ENCODE results near the gene APOOL. TPM values are rescaled to one million over a fixed set of nuclear protein-coding genes. Genes with fewer than 3 reads are reported as not detected.
"Not testable (repeated sequence)": the region's sequence is repeated elsewhere in the genome, so short reads cannot be mapped to it uniquely, and the experiment has no call there.

Gene APOOL
- total and polyA plus RNA-seq, 10 donors = 1.5 to 14.4 (median 8.8) TPM

DNA sequence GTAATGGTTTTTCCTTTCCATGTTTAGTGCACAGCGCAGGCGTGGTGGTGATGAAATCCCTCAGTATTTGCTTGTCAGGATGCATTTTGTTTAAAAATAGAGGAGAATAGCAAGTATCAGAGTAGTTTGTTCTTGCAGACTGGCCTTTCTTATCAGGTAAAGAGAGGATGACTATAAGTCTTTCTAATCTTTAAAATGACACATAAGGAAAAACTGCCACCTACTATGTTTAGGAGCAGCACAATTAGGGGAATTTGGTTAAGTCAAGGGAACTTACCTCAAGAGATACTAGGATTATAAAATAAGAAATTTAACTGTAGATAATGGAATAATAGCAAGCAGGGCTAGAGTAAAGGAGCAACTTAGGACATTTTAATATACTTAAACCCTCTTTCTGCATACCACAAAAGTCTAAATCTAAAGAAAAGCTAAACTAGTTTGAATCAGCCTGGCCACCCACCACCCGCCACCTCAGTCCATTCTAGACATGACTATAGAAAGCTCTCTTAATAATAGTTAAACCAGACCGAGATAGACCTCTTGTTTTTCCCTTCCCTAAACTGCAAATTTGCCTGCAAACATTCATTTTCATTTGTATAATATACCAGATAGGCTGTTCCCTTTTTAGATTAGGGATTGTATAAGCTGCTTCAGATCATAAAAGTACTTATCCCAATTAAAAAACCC, 62.0 kb downstream of the APOOL start:
- WGBS, 5 donors = 49 to 75% (median 66%) methylated on average over 4 of the region's 4 CpGs
- no peak overlapping the region for H3K27ac ChIP-seq
- H3K9me3 ChIP-seq = no peaks in the 10 kb centered on the region
- no peaks in the 10 kb centered on the region for H3K27me3 ChIP-seq (replicated peaks in 1 of 7)
- TF ChIP-seq, protein P1, sequence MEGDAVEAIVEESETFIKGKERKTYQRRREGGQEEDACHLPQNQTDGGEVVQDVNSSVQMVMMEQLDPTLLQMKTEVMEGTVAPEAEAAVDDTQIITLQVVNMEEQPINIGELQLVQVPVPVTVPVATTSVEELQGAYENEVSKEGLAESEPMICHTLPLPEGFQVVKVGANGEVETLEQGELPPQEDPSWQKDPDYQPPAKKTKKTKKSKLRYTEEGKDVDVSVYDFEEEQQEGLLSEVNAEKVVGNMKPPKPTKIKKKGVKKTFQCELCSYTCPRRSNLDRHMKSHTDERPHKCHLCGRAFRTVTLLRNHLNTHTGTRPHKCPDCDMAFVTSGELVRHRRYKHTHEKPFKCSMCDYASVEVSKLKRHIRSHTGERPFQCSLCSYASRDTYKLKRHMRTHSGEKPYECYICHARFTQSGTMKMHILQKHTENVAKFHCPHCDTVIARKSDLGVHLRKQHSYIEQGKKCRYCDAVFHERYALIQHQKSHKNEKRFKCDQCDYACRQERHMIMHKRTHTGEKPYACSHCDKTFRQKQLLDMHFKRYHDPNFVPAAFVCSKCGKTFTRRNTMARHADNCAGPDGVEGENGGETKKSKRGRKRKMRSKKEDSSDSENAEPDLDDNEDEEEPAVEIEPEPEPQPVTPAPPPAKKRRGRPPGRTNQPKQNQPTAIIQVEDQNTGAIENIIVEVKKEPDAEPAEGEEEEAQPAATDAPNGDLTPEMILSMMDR (IDR thresholded peaks at IDR 0.05 in 8 of 11, conservative IDR thresholded peaks at IDR 0.05 in 3 of 11) = no peak
- TF ChIP-seq POLR2AphosphoS5 (IDR thresholded peaks at IDR 0.05) (no peak), POLR2A (IDR thresholded peaks at IDR 0.05) (no peak)
- DNase-seq = no peak
- H3K4me1 ChIP-seq = no peaks in the 10 kb centered on the region
- H3K36me3 ChIP-seq = peaks cover 0 to 19% (median 0%) of the 10 kb centered on the region in 6 donors
- intact Hi-C loops (cut with DNase I; ENCODE audit: low total_unique reads) = no loop called here
- no peak overlapping the region for H3K4me3 ChIP-seq

DNA sequence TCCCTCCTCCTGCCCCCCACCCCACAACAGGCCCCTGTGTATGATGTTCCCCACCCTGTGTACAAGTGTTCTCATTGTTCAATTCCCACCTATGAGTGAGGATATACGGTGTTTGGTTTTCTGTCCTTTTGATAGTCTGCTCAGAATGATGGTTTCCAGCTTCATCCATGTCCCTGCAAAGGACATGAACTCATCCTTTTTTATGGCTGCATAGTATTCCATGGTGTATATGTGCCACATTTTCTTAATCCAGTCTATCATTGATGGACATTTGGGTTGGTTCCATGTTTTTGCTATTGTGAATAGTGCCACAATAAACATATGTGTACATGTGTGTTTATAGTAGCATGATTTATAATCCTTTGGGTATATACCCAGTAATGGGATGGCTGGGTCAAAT, 73.6 kb downstream of the APOOL start:
- WGBS, 5 donors = 90 to 100% (median 92%) methylated on average over 1 of the region's 1 CpG
- H3K27me3 ChIP-seq (replicated peaks in 1 of 7); H3K4me1 ChIP-seq; H3K27ac ChIP-seq; intact Hi-C loops (cut with DNase I; ENCODE audit: low total_unique reads); H3K9me3 ChIP-seq; H3K4me3 ChIP-seq; DNase-seq: not testable (repeated sequence)
- H3K36me3 ChIP-seq = peaks cover 0 to 23% (median 0%) of the 10 kb centered on the region in 6 donors

DNA sequence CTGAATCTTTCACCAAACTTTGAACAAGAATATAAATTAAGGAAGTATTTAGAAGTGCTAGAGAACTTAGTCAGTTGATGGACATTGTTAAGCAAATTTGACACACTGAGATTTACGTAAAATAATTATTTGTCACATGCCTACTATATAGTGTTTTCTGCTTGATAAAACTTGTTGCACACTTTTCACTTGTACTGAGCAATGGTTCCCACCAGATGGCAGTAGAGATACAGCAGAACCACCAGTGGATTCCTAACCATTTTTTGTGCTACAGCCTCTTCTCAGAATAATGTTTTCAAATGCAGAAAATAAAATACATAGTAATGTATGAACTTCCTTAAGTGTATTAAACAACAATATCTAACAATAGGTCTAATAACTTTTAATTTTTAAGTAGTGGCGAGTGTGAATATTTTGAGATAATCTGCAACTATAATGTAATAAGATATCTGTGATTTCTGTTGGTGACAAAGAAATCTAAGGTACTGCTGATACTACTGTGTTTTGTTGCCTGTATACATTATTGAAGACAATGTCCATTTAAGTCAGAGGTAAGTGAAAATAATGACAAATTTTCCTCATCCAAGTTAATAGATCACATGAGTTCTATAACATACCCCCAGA, 81.2 kb downstream of the APOOL start:
- no peaks in the 10 kb centered on the region for H3K27me3 ChIP-seq (replicated peaks in 1 of 7)
- no peaks in the 10 kb centered on the region for H3K4me1 ChIP-seq
- no peak overlapping the region for H3K27ac ChIP-seq
- no peak for TF ChIP-seq POLR2A (IDR thresholded peaks at IDR 0.05)
- TF ChIP-seq, protein P1 (IDR thresholded peaks at IDR 0.05 in 8 of 11, conservative IDR thresholded peaks at IDR 0.05 in 3 of 11) = peak in 8 of 11 experiments; percentile 29 to 75 (median 60)
- no peak for TF ChIP-seq POLR2AphosphoS5 (IDR thresholded peaks at IDR 0.05)
- intact Hi-C loops (cut with DNase I; ENCODE audit: low total_unique reads) = no loop called here
- peaks cover 0 to 27% (median 0%) of the 10 kb centered on the region in 6 donors for H3K36me3 ChIP-seq
- no peak overlapping the region for H3K4me3 ChIP-seq
- no peaks in the 10 kb centered on the region for H3K9me3 ChIP-seq
- WGBS, 5 donors = 38 to 80% (median 70%) methylated on average over 2 of the region's 2 CpGs
- DNase-seq = no peak

DNA sequence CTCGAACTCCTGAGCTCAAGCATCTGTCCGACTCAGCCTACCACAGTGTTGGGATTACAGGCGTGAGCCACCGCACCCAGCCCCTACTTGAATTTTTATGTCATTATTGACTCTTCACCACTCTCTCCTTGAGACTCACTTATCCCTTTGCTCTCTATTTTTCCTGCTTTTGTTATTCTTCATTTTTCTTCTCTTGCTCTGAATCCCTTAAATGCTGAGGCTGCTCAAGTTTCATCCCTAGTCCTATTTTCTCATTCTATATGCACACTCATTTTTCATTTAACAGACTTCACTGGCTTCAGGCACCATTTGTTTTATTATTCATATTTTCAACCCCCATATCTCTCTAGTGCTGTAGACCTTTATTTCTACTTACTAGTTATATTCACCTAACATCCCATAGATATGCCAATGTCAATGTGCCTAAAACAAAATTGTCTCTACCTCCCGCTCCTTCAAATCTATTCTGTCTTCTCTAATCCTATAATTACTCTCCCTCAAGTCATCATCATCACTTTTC, 85.7 kb downstream of the APOOL start:
- WGBS, 5 donors = 86 to 99% (median 95%) methylated on average over 5 of the region's 5 CpGs
- no peaks in the 10 kb centered on the region for H3K4me1 ChIP-seq
- H3K27me3 ChIP-seq (replicated peaks in 1 of 7) = peaks cover 0 to 5% (median 0%) of the 10 kb centered on the region in 7 donors
- intact Hi-C loops (cut with DNase I; ENCODE audit: low total_unique reads) = no loop called here
- TF ChIP-seq POLR2AphosphoS5 (IDR thresholded peaks at IDR 0.05) = no peak
- TF ChIP-seq, protein P1 (IDR thresholded peaks at IDR 0.05 in 8 of 11, conservative IDR thresholded peaks at IDR 0.05 in 3 of 11) = no peak
- no peak for TF ChIP-seq POLR2A (IDR thresholded peaks at IDR 0.05)
- DNase-seq = no peak
- no peak overlapping the region for H3K4me3 ChIP-seq
- H3K9me3 ChIP-seq = no peaks in the 10 kb centered on the region
- H3K36me3 ChIP-seq = peaks cover 0 to 54% (median 0%) of the 10 kb centered on the region in 6 donors
- no peak overlapping the region for H3K27ac ChIP-seq
